ENCODE measurements around the gene GNA14.

DNA sequence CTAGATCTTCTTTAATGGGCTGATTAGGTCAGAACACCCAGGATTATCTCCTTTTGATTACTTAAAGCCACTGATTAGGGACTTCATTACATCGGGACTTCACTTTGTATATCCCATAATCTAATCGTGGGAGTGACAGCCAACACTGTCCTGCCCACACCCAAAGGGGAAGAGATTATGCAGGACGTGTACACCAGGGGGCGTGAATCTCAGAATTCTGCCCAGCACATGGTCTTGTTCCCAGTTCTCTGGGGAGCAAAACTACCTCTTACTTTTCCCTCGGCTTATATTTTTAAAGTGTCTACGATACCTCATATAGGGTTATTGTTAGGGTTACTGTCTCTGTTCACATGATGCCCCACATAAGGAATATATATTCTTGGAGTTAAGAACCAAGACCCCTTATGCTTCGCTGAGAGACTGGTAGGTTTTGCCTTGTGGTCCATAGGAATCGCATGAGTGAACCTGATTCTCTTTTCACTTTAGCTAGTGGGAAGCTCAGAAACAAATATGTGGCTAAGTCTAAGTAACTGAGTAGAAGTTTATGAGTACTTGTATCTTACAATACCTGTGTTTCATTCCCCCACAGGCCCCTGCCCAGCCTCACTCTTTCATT lies 192.7 kb downstream of the GNA14 start:
- TF ChIP-seq, protein P1, sequence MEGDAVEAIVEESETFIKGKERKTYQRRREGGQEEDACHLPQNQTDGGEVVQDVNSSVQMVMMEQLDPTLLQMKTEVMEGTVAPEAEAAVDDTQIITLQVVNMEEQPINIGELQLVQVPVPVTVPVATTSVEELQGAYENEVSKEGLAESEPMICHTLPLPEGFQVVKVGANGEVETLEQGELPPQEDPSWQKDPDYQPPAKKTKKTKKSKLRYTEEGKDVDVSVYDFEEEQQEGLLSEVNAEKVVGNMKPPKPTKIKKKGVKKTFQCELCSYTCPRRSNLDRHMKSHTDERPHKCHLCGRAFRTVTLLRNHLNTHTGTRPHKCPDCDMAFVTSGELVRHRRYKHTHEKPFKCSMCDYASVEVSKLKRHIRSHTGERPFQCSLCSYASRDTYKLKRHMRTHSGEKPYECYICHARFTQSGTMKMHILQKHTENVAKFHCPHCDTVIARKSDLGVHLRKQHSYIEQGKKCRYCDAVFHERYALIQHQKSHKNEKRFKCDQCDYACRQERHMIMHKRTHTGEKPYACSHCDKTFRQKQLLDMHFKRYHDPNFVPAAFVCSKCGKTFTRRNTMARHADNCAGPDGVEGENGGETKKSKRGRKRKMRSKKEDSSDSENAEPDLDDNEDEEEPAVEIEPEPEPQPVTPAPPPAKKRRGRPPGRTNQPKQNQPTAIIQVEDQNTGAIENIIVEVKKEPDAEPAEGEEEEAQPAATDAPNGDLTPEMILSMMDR (IDR thresholded peaks at IDR 0.05; ENCODE audit: poor library complexity, severe bottlenecking) = no peak
- TF ChIP-seq POLR2AphosphoS5 (IDR thresholded peaks at IDR 0.05) = no peak
- TF ChIP-seq, protein P2, sequence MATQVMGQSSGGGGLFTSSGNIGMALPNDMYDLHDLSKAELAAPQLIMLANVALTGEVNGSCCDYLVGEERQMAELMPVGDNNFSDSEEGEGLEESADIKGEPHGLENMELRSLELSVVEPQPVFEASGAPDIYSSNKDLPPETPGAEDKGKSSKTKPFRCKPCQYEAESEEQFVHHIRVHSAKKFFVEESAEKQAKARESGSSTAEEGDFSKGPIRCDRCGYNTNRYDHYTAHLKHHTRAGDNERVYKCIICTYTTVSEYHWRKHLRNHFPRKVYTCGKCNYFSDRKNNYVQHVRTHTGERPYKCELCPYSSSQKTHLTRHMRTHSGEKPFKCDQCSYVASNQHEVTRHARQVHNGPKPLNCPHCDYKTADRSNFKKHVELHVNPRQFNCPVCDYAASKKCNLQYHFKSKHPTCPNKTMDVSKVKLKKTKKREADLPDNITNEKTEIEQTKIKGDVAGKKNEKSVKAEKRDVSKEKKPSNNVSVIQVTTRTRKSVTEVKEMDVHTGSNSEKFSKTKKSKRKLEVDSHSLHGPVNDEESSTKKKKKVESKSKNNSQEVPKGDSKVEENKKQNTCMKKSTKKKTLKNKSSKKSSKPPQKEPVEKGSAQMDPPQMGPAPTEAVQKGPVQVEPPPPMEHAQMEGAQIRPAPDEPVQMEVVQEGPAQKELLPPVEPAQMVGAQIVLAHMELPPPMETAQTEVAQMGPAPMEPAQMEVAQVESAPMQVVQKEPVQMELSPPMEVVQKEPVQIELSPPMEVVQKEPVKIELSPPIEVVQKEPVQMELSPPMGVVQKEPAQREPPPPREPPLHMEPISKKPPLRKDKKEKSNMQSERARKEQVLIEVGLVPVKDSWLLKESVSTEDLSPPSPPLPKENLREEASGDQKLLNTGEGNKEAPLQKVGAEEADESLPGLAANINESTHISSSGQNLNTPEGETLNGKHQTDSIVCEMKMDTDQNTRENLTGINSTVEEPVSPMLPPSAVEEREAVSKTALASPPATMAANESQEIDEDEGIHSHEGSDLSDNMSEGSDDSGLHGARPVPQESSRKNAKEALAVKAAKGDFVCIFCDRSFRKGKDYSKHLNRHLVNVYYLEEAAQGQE (IDR thresholded peaks at IDR 0.05; ENCODE audit: borderline replicate concordance) = no peak
- no peak for TF ChIP-seq TAF1 (IDR thresholded peaks at IDR 0.05; ENCODE audit: low read depth)
- no peak for TF ChIP-seq EZH2 (IDR thresholded peaks at IDR 0.05; ENCODE audit: borderline replicate concordance, insufficient read depth, low read length, poor library complexity, severe bottlenecking)
- no peak for TF ChIP-seq EP300 (conservative IDR thresholded peaks at IDR 0.05; ENCODE audit: poor library complexity, severe bottlenecking)
- TF ChIP-seq MXI1 (conservative IDR thresholded peaks at IDR 0.05; ENCODE audit: poor library complexity, severe bottlenecking) = no peak
- TF ChIP-seq SMC3 (conservative IDR thresholded peaks at IDR 0.05; ENCODE audit: poor library complexity) = no peak
- TF ChIP-seq RAD21 (conservative IDR thresholded peaks at IDR 0.05) = no peak
